HAP-1 (cell line): ENCODE measurements around the gene DUOX1.

Source experiments
- DNase-seq, 2 experiments: peaks; one replicate each; pipeline ENCODE4 v3.0.0-alpha.2; 2016 to 2020; ENCODE audit warnings: low spot score in 2 of 2
- H3K27me3 ChIP-seq: fragments of 250-450 bp; sonication (Bioruptor Pico); 2 replicates; pipeline ENCODE4 v1.5.1; 2020; ENCODE audit warnings: low read depth, mild to moderate bottlenecking, moderate library complexity
- H3K36me3 ChIP-seq: fragments of 250-450 bp; sonication (Bioruptor Pico); replicated peaks from 2 replicates; pipeline ENCODE4 v1.5.1; 2020; ENCODE audit warnings: mild to moderate bottlenecking
- H3K4me1 ChIP-seq: fragments of 250-450 bp; sonication (Bioruptor Pico); 2 replicates; pipeline ENCODE4 v1.5.1; 2020; ENCODE audit warnings: mild to moderate bottlenecking
- H3K4me3 ChIP-seq: fragments of 250-450 bp; sonication (Bioruptor Pico); 2 replicates; pipeline ENCODE4 v1.5.1; 2020; ENCODE audit warnings: mild to moderate bottlenecking, moderate library complexity
- H3K9me3 ChIP-seq: fragments of 250-450 bp; sonication (Bioruptor Pico); 2 replicates; pipeline ENCODE4 v1.5.1; 2020; ENCODE audit warnings: mild to moderate bottlenecking, moderate library complexity
- in situ Hi-C: fragments of 300-500 bp; cut with MboI; formaldehyde crosslinking; loops from 3 replicates; pipeline ENCODE4 v1.14.3; 2020; ENCODE audit warnings: low sequenced_read_pairs, inconsistent platforms, mixed read lengths

The DUOX1 gene

DNA sequence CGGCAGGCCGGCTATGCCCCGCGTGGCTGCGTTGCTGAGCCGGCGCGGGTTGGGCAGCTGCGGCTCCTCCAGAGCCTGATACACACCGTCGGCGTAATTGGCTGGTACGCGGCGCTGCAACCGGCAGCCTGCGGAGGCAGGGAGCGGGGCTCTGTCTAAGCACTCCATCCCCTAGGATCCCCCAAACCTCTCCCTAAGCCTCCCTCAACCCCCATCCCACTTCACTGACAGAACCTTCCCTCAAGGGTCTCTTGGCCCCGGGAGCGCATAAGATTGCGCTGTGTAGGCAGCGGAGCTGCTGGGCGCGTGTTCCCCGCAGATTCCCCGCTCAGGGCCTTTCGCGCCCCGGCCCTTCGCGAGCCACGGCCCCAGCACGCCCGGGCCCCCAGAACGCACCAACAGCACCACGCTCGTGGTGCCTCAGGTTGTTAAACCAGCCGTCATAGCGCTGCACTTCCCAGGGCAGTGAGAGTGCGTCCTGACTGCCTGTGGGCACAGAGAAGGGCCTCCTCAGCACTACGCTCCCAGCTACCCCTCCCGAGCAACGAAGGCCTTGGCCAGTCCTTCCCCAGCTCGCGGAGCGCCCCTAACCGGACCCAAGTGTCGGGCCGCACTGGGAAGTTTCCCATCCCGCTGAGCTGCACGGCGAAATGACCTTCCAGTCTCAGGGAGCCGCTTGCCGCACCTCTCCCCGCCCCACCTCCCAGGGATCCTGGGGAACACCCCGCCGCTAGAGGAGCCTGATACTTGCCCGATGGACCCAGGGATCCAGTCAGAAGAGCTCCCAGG lies 17.0 kb upstream of the DUOX1 start:
- H3K4me1 ChIP-seq: peaks cover 2% of the 10 kb centered on the region
- no peak overlapping the region for H3K4me3 ChIP-seq
- no peaks in the 10 kb centered on the region for H3K36me3 ChIP-seq
- peaks cover 42% of the 10 kb centered on the region for H3K27me3 ChIP-seq
- DNase-seq: no peak
- in situ Hi-C loops: no loop called here
- no peaks in the 10 kb centered on the region for H3K9me3 ChIP-seq

- in situ Hi-C loops: no loop called here
- DNase-seq: no peak
- H3K4me1 ChIP-seq: peaks cover 3% of the 10 kb centered on the region
- no peaks in the 10 kb centered on the region for H3K9me3 ChIP-seq
- no peak overlapping the region for H3K4me3 ChIP-seq
- H3K36me3 ChIP-seq: no peaks in the 10 kb centered on the region
- H3K27me3 ChIP-seq: peaks cover 42% of the 10 kb centered on the region
Observed at GRCh38 chr15:45113380-45113990, 16.3 kb upstream of the DUOX1 start.

- Histone ChIP-seq H3K4me3 (no peak within 1 kb of the TSS), H3K27me3 (peaks cover 42% of the 10 kb centered on the region), H3K9me3 (no peaks in the 10 kb centered on the region), H3K4me1 (peaks cover 3% of the 10 kb centered on the region), H3K36me3 (no peaks in the 10 kb centered on the region)
- no peak for DNase-seq
- in situ Hi-C loops: no loop called here
Observed at GRCh38 chr15:45114076-45114750, 15.6 kb upstream of the DUOX1 start, which contains the start of the genes DUOX2 and DUOXA2. DUOX2 (minus strand) TSS chr15:45114172; CDS start chr15:45113411, 761 bp downstream. DUOXA2 (plus strand) TSS chr15:45114326; CDS start chr15:45114606, 280 bp downstream.

- in situ Hi-C loops: no loop called here
- H3K27me3 ChIP-seq: peaks cover 42% of the 10 kb centered on the region
- no peak for DNase-seq
- H3K36me3 ChIP-seq: no peaks in the 10 kb centered on the region
- H3K4me3 ChIP-seq: no peak overlapping the region
- H3K4me1 ChIP-seq: peaks cover 3% of the 10 kb centered on the region
- H3K9me3 ChIP-seq: no peaks in the 10 kb centered on the region
Observed at GRCh38 chr15:45114751-45115085, 15.1 kb upstream of the DUOX1 start.

- DNase-seq: no peak
- H3K36me3 ChIP-seq: no peaks in the 10 kb centered on the region
- no peaks in the 10 kb centered on the region for H3K9me3 ChIP-seq
- H3K4me1 ChIP-seq: peaks cover 3% of the 10 kb centered on the region
- peaks cover 42% of the 10 kb centered on the region for H3K27me3 ChIP-seq
- in situ Hi-C loops: no loop called here
- no peak overlapping the region for H3K4me3 ChIP-seq
Observed at GRCh38 chr15:45115312-45115820, 14.4 kb upstream of the DUOX1 start.

- Histone ChIP-seq H3K36me3 (no peaks in the 10 kb centered on the region), H3K4me3 (no peak overlapping the region), H3K9me3 (no peaks in the 10 kb centered on the region), H3K27me3 (peaks cover 42% of the 10 kb centered on the region), H3K4me1 (peaks cover 3% of the 10 kb centered on the region)
- in situ Hi-C loops: no loop called here
- no peak for DNase-seq
Observed at GRCh38 chr15:45116006-45116481, 13.8 kb upstream of the DUOX1 start.

GRCh38 chr15:45116482-45117307 lies 13.1 kb upstream of the DUOX1 start:
- Histone ChIP-seq H3K27me3 (peaks cover 44% of the 10 kb centered on the region), H3K4me1 (peaks cover 3% of the 10 kb centered on the region), H3K36me3 (no peaks in the 10 kb centered on the region), H3K4me3 (no peak overlapping the region), H3K9me3 (no peaks in the 10 kb centered on the region)
- in situ Hi-C loops: no loop called here
- DNase-seq: no peak

- Histone ChIP-seq H3K27me3 (peaks cover 35% of the 10 kb centered on the region), H3K36me3 (no peaks in the 10 kb centered on the region), H3K9me3 (no peaks in the 10 kb centered on the region), H3K4me3 (no peak overlapping the region), H3K4me1 (peaks cover 3% of the 10 kb centered on the region)
- in situ Hi-C loops: no loop called here
- no peak for DNase-seq
Observed at GRCh38 chr15:45117308-45118130, 12.3 kb upstream of the DUOX1 start.

DNA sequence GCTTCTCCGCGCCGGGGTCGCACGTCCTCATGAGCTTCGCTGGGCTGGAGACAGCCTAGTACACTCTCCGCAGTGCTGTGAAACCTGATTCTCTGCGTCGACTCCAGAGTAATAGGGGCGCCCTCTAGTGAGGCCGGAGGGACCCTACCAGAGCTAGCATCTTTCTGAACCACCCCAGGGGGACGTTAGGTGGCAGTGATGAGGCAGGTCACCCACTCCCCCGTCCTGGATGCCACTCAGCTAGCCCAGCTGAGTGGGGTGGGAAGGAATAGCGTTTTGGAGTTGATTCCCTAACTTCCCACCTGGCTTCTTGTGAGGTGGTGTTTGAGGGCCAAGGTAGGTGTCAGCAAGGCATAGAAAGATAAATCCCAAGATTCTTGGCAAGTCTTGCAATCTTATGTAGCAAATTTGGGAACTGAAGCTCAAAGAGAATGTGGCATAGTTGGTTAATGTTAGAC lies 11.6 kb upstream of the DUOX1 start:
- Histone ChIP-seq H3K4me3 (no peak overlapping the region), H3K9me3 (no peaks in the 10 kb centered on the region)
- in situ Hi-C loops: no loop called here

DNA sequence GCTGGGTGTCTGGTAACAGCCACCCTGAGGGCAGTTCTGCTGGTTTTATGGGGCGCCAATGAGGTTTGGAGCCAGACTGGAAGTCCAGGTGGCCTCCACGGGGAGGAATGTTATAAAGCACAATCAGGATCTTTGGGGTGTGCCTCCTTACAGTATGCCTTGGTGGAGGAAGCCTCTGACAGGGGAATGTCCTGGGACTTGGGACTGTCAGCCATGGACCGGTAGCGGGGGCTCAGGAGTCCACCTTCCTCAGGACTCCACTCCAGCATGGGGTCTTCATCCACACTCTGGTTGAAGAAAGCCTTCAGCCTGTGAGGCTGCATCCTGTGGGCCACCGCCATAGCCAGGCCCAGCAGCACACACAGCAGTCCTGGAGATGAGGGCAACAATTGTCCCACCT lies 10.8 kb upstream of the DUOX1 start:
- in situ Hi-C loops: no loop called here

More for the DNA sequence above, 11.6 kb upstream of the DUOX1 start:
- H3K36me3 ChIP-seq: no peaks in the 10 kb centered on the region
- peaks cover 33% of the 10 kb centered on the region for H3K27me3 ChIP-seq
- DNase-seq: peak; percentile 91 to 94
- H3K4me1 ChIP-seq: peaks cover 3% of the 10 kb centered on the region

GRCh38 chr15:45120081-45120972 lies 9.5 kb upstream of the DUOX1 start:
- Histone ChIP-seq H3K36me3 (no peaks in the 10 kb centered on the region), H3K9me3 (no peaks in the 10 kb centered on the region), H3K27me3 (peaks cover 23% of the 10 kb centered on the region), H3K4me3 (no peak overlapping the region), H3K4me1 (peaks cover 3% of the 10 kb centered on the region)
- DNase-seq: no peak
- in situ Hi-C loops: no loop called here

More for the DNA sequence above, 10.8 kb upstream of the DUOX1 start:
- Histone ChIP-seq H3K27me3 (peaks cover 32% of the 10 kb centered on the region), H3K36me3 (no peaks in the 10 kb centered on the region), H3K4me1 (peaks cover 3% of the 10 kb centered on the region), H3K4me3 (no peak overlapping the region), H3K9me3 (no peaks in the 10 kb centered on the region)
- DNase-seq: no peak

DNA sequence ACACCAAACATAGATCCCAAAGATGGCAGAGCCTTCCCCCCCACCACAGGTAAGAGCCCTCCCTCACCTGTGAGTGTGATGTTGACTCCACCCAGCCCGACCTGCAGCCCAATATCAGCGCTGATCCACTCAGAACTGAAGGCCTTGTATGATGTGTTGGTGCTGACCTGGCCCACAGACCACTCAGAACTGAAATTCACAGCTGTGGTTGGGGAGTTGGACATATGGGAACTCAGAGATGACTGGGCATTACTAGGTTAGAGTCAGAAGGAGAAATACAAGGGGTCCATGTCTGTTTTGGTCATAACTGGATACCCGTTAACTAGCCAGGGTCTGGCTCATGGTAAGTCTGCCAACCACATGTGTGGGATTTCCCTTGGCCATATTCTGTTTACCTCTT lies 8.8 kb upstream of the DUOX1 start:
- no peak overlapping the region for H3K4me3 ChIP-seq
- in situ Hi-C loops: no loop called here
- no peak for DNase-seq
- peaks cover 3% of the 10 kb centered on the region for H3K4me1 ChIP-seq
- H3K36me3 ChIP-seq: no peaks in the 10 kb centered on the region
- peaks cover 25% of the 10 kb centered on the region for H3K27me3 ChIP-seq
- H3K9me3 ChIP-seq: no peaks in the 10 kb centered on the region
